Daoy (cell line): ENCODE results near the gene GABRR1. TPM values are rescaled to one million over a fixed set of nuclear protein-coding genes. Genes with fewer than 3 reads are reported as not detected.

Experiments used
- DNase-seq: peaks from one replicate; pipeline ENCODE4 v3.0.0-alpha.2; 2015; ENCODE audit warnings: low read depth
- total RNA-seq: library from RNA; depleted of rRNA; stranded (reverse); fragments of >200 nt; shearing (Covaris generic); gene quantifications from 2 replicates; pipeline ENCODE4 v1.2.3, GENCODE V29; 2014

GABRR1 gene
- total RNA-seq, 1 experiment from 2014 or later = not detected

- no peak for DNase-seq
These were observed 747 bp downstream of the GABRR1 start for GRCh38 chr6:89216411-89216810.

DNA sequence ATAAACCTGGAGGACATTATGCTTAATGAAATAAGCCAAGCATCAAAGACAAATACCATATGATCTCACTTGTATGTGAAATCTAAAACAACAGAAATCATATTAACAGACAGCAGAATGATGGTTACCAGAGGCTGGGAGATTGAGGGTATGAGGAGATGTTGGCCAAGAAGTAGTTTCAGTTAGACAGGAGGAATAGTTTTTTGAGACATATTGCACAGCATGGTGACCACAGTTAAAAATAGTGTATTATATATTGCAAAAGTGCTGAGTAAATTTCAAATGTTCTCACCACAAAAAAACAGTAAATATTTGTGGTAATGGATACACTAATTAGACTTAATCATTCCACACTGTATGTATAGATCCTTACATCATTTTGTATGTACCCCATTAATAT is 1.8 kb downstream of the GABRR1 start:
- DNase-seq = no peak

DNA sequence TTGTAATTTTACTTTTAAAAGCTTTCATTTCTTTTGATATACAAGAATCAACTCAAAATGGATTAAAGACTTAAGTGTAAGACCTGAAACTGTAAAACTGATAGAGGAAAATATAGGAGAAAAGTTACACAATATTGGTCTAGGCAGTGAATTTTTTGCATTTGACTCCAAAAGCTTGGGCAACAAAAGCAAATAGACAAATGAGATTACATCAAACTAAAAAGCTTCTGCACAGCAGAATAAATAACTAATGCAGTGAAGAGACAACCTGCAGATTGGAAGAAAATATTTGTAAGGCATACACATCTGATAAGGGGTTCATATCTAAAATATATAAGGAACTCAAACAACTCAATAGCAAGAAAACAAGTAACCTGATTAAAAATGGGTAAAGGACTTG is 3.0 kb downstream of the GABRR1 start:
- DNase-seq = no peak

- DNase-seq = no peak
These were observed 4.7 kb downstream of the GABRR1 start for GRCh38 chr6:89212472-89212871.

DNA sequence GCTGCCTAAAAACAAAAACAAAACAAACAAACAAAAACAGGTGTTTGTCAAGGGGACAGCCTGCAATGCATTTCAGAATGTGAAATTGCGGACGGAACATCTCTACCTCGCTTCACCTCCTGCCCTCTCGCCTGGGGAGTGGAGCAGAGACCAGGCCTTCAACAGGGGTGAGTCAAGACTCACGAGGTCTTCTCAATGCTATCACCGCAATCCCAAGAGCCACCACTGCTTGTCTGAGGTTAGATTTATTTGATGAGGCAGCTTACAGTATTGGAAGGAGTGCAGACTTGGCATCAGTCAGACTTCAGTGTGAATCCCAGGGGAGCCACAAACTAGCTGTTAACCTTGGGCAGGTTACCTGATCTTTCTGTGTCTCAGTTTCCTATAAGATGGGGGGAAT is 7.7 kb downstream of the GABRR1 start:
- DNase-seq = no peak

GRCh38 chr6:89208551-89208950 is 8.6 kb downstream of the GABRR1 start:
- DNase-seq = no peak

DNA sequence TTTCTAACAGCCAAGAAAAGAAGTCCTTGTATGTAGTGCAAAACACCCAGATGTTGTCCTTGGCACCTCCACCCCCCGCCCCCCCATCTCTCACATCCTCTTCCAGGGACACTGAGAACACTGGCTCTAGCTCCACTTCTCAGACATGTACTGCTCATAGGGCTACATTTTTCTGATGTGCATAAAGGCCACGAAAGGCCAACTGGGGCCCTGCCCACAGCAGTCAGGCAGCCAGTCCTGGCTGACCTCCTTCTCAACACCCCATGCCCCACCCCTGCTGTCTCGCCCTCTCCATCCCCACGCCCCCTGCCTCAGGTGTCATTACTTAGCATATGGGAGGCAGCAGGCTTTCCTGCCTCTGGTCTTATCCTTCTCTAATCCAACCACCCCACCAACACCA is 11.3 kb downstream of the GABRR1 start:
- no peak for DNase-seq

DNA sequence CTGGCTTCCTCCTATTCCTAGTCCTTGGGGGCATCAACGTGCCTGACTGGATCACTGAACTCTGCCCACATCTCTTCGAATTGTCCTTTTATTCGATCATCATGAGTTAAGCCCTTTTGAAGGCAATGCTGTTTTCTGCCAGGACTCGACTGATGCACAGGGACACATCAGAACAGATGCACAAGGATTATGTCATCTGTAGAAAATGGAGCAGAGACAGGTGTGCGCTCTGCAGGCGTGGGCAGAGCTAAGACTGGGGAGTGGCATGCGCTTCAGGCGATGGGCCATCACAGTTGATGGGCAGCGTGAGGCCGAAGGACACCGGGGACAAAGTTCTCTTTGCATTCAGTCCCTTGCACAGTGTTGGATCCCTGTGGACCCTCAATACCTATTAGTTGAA is 13.1 kb downstream of the GABRR1 start:
- no peak for DNase-seq

GRCh38 chr6:89200706-89201215 is 16.4 kb downstream of the GABRR1 start:
- DNase-seq = no peak

DNA sequence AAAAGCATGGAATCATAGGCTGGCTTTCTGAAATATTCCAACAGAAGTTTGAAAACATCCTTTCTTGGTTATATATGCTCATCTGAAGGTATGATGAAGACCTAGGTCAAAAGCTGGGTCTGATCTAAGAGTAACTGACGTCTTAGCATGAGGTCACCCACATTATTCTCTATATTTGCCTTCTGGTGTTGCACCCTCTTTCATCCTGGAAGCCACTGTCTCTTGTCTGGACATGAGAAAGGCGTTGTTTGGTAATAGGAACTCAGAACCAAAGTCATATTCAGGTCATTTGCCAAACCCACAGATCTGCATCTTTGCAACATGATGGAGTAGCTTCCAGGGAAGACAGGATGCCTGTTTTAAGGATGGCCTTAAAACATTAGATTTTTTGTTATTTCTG is 17.6 kb downstream of the GABRR1 start:
- no peak for DNase-seq

DNA sequence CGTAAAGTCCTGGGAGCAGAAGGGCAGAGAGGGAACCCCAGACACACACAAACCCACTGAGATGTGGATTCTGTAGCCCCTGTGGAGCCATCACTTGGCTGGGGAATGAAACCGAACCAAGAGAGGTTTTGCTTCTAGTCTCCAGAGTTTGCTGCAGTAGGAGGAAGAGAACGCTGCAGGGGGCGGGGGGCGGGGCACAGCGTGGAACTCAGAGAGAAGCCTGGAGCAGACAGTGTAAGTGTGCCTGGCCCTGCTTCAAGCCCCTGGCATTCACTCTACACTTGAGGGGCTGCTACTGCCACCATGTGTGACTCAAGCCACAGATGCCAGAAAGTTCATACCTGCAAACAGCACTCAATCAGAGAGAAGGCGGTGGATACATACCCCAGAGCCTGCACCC is 18.9 kb downstream of the GABRR1 start:
- no peak for DNase-seq

DNA sequence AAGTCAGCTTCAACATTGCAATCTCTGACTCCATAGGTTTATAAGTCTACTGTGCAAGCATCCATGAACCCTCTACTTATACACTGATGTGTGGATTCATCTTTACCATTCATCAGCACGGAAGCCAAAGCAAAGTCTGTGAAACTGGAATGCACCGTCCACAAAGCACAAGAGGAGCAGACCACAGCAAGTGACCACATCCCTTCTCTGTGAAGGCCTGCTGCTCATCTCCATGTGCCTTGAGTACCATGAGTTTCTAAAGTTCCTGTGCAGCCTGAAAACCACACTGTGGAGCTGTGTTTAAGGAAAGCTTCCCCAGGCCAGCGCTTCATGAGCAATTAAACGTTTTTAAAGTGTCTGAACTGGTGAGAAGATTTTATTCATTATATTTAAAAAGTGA is 20.0 kb downstream of the GABRR1 start:
- no peak for DNase-seq

DNA sequence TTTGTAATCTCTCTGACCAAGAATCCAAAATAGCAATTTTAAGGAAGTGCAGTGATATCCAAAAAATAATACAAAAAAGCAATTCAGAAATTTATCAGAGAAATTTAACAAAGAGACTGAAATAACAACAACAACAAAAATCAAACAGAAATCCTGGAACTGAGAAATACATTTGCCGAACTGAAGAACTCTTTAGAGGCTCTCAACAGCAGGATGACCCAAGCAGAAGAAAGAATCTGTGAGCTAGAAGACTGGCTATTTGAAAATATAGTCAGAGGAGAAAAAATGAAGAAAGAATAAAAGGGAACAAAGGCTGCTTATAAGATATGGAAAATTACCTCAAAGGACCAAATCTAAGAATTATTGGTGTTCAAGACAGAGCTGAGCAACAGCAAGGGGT is 22.6 kb downstream of the GABRR1 start:
- DNase-seq = no peak

GRCh38 chr6:89190741-89191140 is 26.4 kb downstream of the GABRR1 start:
- DNase-seq = no peak

DNA sequence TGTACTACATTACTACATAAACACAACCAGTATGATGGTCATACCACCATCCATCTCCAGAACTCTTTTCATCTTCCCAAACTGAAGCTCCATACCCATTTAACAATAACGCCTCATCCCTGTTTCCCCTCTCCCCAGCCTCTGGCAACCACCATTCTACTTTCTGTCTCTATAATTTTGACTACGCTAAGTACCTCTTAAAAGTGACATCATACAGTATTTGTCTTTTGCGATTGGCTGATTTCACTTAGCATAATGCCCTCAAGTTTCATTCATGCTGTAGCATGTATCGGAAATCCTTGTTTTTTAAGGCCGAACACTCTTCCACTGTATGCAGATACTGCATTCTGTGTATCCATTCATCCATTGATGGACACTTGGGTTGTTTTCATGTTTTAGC is 29.7 kb downstream of the GABRR1 start:
- DNase-seq = no peak

DNA sequence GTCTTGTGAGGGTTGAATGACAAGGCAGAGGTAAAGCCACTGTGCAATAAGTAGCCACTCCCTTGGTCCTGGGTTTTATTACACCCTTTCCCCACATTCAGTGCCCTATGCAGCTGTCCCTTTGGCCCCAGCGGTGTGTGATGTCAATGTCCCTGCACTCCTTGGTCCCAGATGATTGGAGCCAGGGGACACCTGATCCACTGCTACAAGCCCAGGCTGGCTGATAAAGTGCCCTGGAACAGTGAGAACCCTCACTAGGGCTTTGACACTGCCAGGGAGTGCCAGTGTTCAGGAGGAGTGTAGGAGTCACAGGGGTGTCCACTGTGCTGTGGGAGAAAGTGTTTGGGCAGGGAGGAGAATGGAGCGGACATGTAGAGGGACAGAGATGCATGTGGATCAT is 30.4 kb downstream of the GABRR1 start:
- no peak for DNase-seq

- no peak for DNase-seq
These were observed 32.8 kb downstream of the GABRR1 start for GRCh38 chr6:89184344-89184743.

DNA sequence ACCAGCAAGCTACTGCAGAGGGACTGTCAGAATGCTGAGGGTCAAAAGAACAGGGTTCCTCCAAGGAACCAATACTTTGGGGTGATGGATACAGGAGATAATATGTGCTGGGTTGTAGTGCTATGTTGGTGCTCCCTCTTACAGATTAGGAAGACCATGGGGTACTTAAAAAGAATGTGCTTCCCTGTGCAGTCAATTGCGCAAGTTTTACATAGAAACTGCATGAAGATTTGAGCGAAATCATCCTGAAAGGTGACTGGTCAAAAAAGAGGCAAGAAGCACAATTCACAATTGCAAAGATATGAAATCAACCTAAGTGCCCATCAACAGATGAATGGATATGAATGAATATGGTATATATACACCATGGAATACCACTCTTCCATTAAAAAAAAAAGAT is 33.9 kb downstream of the GABRR1 start:
- DNase-seq = no peak

- no peak for DNase-seq
These were observed 36.2 kb downstream of the GABRR1 start for GRCh38 chr6:89180971-89181370.

DNA sequence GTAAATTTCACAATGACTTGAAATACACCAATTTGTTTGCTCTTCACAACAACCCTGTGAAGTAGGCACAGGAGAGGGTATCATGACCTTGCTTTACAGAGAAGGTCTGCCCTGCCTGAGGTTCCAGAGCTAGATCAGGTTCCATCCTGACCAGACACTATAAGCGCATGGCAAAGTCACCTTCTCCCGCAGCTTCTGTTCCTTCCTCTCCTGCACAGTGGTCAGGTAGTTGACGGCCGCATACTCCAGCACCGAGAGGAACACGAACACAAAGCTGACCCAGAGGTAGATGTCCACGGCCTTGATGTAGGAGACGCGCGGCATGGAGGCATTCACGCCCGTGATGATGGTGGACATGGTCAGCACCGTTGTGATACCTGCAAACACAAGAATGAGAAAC is 37.0 kb downstream of the GABRR1 start:
- DNase-seq = no peak

- no peak for DNase-seq
These were observed 43.5 kb downstream of the GABRR1 start for GRCh38 chr6:89173634-89174033.

- DNase-seq = no peak
These were observed 45.0 kb downstream of the GABRR1 start for GRCh38 chr6:89172131-89172530.

- DNase-seq = no peak
These were observed 55.1 kb downstream of the GABRR1 start for GRCh38 chr6:89162047-89162371.

GRCh38 chr6:89161326-89162046 is 55.7 kb downstream of the GABRR1 start:
- DNase-seq = no peak
